H9 (cell line): ENCODE measurements around the gene COX6B1. TPM values are rescaled to one million over a fixed set of nuclear protein-coding genes. Genes with fewer than 3 reads are reported as not detected.

Source experiments
- DNase-seq: peaks from one replicate; pipeline ENCODE4 v3.0.0-alpha.2; 2017
- H2AFZ ChIP-seq: one replicate; pipeline ENCODE4 v1.6.1; 2013; ENCODE audit warnings: mild to moderate bottlenecking, low read length, control low read depth, moderate library complexity
- H2AK5ac ChIP-seq: 2 replicates; pipeline ENCODE4 v1.6.1; 2013; ENCODE audit warnings: low read length, control low read depth, mixed read lengths; ENCODE audit not compliant: insufficient read length
- H2BK120ac ChIP-seq: one replicate; pipeline ENCODE4 v1.6.1; 2013; ENCODE audit warnings: low read depth, mild to moderate bottlenecking, low read length, control low read depth, inconsistent platforms; ENCODE audit not compliant: poor library complexity, severe bottlenecking
- H2BK12ac ChIP-seq: 2 replicates; pipeline ENCODE4 v1.6.1; 2013; ENCODE audit warnings: low read length, control low read depth, mixed read lengths, low read depth; ENCODE audit not compliant: insufficient read length
- H2BK15ac ChIP-seq: 2 replicates; pipeline ENCODE4 v1.6.1; 2013; ENCODE audit warnings: low read depth, low read length, control low read depth
- H2BK20ac ChIP-seq: one replicate; pipeline ENCODE4 v1.6.1; 2013; ENCODE audit warnings: low read depth, mild to moderate bottlenecking, low read length, control low read depth, inconsistent platforms; ENCODE audit not compliant: poor library complexity, severe bottlenecking
- H2BK5ac ChIP-seq: 2 replicates; pipeline ENCODE4 v1.6.1; 2013; ENCODE audit warnings: low read length, control low read depth, mixed read lengths; ENCODE audit not compliant: insufficient read length
- H3K14ac ChIP-seq: 2 replicates; pipeline ENCODE4 v1.6.1; 2013; ENCODE audit warnings: low read length, control low read depth; ENCODE audit not compliant: insufficient read depth
- H3K18ac ChIP-seq: 2 replicates; pipeline ENCODE4 v1.6.1; 2013; ENCODE audit warnings: low read depth, mild to moderate bottlenecking, mixed read lengths, low read length, control low read depth; ENCODE audit not compliant: insufficient read length
- H3K23ac ChIP-seq: 2 replicates; pipeline ENCODE4 v1.6.1; 2013; ENCODE audit warnings: low read length, control low read depth, mixed read lengths, low read depth; ENCODE audit not compliant: insufficient read length
- H3K23me2 ChIP-seq: 2 replicates; pipeline ENCODE4 v1.6.1; 2013; ENCODE audit warnings: low read depth, mild to moderate bottlenecking, mixed read lengths, low read length, control low read depth; ENCODE audit not compliant: insufficient read length, poor library complexity, severe bottlenecking
- H3K27ac ChIP-seq: 2 replicates; pipeline ENCODE4 v1.5.1; 2013; ENCODE audit warnings: low read length, control low read depth, mixed read lengths, low read depth; ENCODE audit not compliant: insufficient read length
- H3K27me3 ChIP-seq: 2 replicates; pipeline ENCODE4 v1.6.1; 2013; ENCODE audit warnings: low read length, control low read depth, inconsistent platforms; ENCODE audit not compliant: insufficient read depth
- H3K4ac ChIP-seq: 2 replicates; pipeline ENCODE4 v1.6.1; 2013; ENCODE audit warnings: low read depth, mild to moderate bottlenecking, control low read depth, inconsistent platforms, low read length, moderate library complexity
- H3K4me1 ChIP-seq: 2 replicates; pipeline ENCODE4 v1.6.1; 2013; ENCODE audit warnings: low read length, control low read depth, inconsistent platforms; ENCODE audit not compliant: insufficient read depth
- H3K4me2 ChIP-seq: 2 replicates; pipeline ENCODE4 v1.6.1; 2013; ENCODE audit warnings: low read length, control low read depth, mixed read lengths; ENCODE audit not compliant: insufficient read length, insufficient read depth
- H3K56ac ChIP-seq: 2 replicates; pipeline ENCODE4 v1.6.1; 2013; ENCODE audit warnings: low read depth, mild to moderate bottlenecking, mixed read lengths, low read length, control low read depth; ENCODE audit not compliant: insufficient read length
- H3K79me1 ChIP-seq: 2 replicates; pipeline ENCODE4 v1.6.1; 2013; ENCODE audit warnings: low read depth, mild to moderate bottlenecking, moderate library complexity, low read length, control low read depth, inconsistent platforms; ENCODE audit not compliant: insufficient read depth, poor library complexity, severe bottlenecking
- H3K79me2 ChIP-seq: 2 replicates; pipeline ENCODE4 v1.6.1; 2013; ENCODE audit warnings: low read length, control low read depth, inconsistent platforms; ENCODE audit not compliant: insufficient read depth
- H3K9ac ChIP-seq: 2 replicates; pipeline ENCODE4 v1.6.1; 2013; ENCODE audit warnings: low read length, control low read depth, mixed read lengths; ENCODE audit not compliant: insufficient read length; ENCODE audit errors: extremely low read depth
- H3K9me3 ChIP-seq: one replicate; pipeline ENCODE4 v1.6.1; 2013; ENCODE audit warnings: low read depth, low read length, inconsistent platforms; ENCODE audit not compliant: control insufficient read depth
- H3T11ph ChIP-seq: one replicate; pipeline ENCODE4 v1.6.1; 2013; ENCODE audit warnings: mild to moderate bottlenecking, low read length, control low read depth, inconsistent platforms
- H4K20me1 ChIP-seq: one replicate; pipeline ENCODE4 v1.6.1; 2013; ENCODE audit not compliant: control insufficient read depth, insufficient read length, insufficient read depth
- H4K5ac ChIP-seq: 2 replicates; pipeline ENCODE4 v1.6.1; 2013; ENCODE audit warnings: low read depth, mild to moderate bottlenecking, mixed read lengths, low read length, control low read depth; ENCODE audit not compliant: insufficient read length
- H4K8ac ChIP-seq: replicated peaks from 2 replicates; pipeline ENCODE4 v1.6.1; 2013; ENCODE audit warnings: low read length, control low read depth, mixed read lengths, low read depth; ENCODE audit not compliant: insufficient read length
- H4K91ac ChIP-seq: 2 replicates; pipeline ENCODE4 v1.6.1; 2013; ENCODE audit warnings: low read depth, mild to moderate bottlenecking, moderate library complexity, mixed read lengths, low read length, control low read depth; ENCODE audit not compliant: insufficient read length
- H3K27ac Mint-ChIP-seq, 3 experiments: 2 replicates in 2 of 3; 3 replicates in 1 of 3; pipeline ENCODE4 v1.8.0; 2020 to 2021; ENCODE audit warnings: mixed read lengths in 3 of 3, mild to moderate bottlenecking in 1 of 3, moderate library complexity in 1 of 3
- H3K27me3 Mint-ChIP-seq: 2 replicates; pipeline ENCODE4 v1.8.0; 2021; ENCODE audit warnings: low read depth, mild to moderate bottlenecking, moderate library complexity, mixed read lengths
- H3K36me3 Mint-ChIP-seq, 3 experiments: 2 replicates in 2 of 3; 3 replicates in 1 of 3; pipeline ENCODE4 v1.8.0; 2020 to 2021; ENCODE audit warnings: low read depth in 3 of 3, mixed read lengths in 3 of 3; ENCODE audit not compliant: insufficient read depth in 1 of 3
- H3K4me1 Mint-ChIP-seq, 2 experiments: 2 replicates each; pipeline ENCODE4 v1.8.0; 2020; ENCODE audit warnings: mixed read lengths in 2 of 2
- H3K4me3 Mint-ChIP-seq, 2 experiments: 2 replicates in 1 of 2; 3 replicates in 1 of 2; pipeline ENCODE4 v1.8.0; 2020 to 2021; ENCODE audit warnings: mild to moderate bottlenecking in 2 of 2, mixed read lengths in 2 of 2, moderate library complexity in 1 of 2
- H3K9me3 Mint-ChIP-seq, 2 experiments: 2 replicates in 1 of 2; 3 replicates in 1 of 2; pipeline ENCODE4 v1.8.0; 2020; ENCODE audit warnings: mild to moderate bottlenecking in 2 of 2, mixed read lengths in 2 of 2, moderate library complexity in 1 of 2
- CTCF ChIP-seq: fragments of 200-600 bp; sonication (generic); conservative IDR thresholded peaks from 3 replicates; pipeline ENCODE4 v1.8.0; 2021; ENCODE audit warnings: antibody characterized with exemption, mild to moderate bottlenecking
- WGBS: extraction: QIAGEN DNeasy Blood & Tissue Kit; methylation state at CpG from one replicate; pipeline ENCODE4 v1.1.7; 2013; ENCODE audit warnings: missing lambda C conversion rate, low lambda C conversion rate, mixed read lengths; ENCODE audit not compliant: insufficient read length; ENCODE audit errors: extremely low coverage; 5-methylcytosine and 5-hydroxymethylcytosine counted together
- total RNA-seq: library from RNA; stranded (reverse); gene quantifications from 2 replicates; pipeline ENCODE4 v1.2.1, GENCODE V29; 2021

The COX6B1 gene
- total RNA-seq, 1 experiment from 2014 or later: 432 TPM

GRCh38 chr19:35628264-35628564 lies 19.9 kb upstream of the COX6B1 start:
- no peak overlapping the region for H2BK5ac ChIP-seq
- no peak overlapping the region for H3K27ac ChIP-seq
- no peak overlapping the region; the same call in 1 of the 2 replicates for H3K14ac ChIP-seq
- H4K20me1 ChIP-seq: no peaks in the 10 kb centered on the region
- H3K4me2 ChIP-seq: peak overlapping the region; percentile 83
- no peak for DNase-seq
- H2AK5ac ChIP-seq: no peak overlapping the region
- peaks cover 5 to 8% of the 10 kb centered on the region in 2 experiments for H3K4me1 Mint-ChIP-seq
- no peak for TF ChIP-seq CTCF
- no CpG with 5 or more reads among the region's 9 CpGs for WGBS
- H3K4me1 ChIP-seq: peaks cover 2% of the 10 kb centered on the region; the same call in 1 of the 2 replicates
- H3K27me3 ChIP-seq: no peaks in the 10 kb centered on the region
- H4K5ac ChIP-seq: no peak overlapping the region
- H3K4me3 Mint-ChIP-seq: peak overlapping the region; percentile 96
- no peak overlapping the region for H2BK20ac ChIP-seq
- H3K36me3 Mint-ChIP-seq: peaks cover 18 to 32% (median 29%) of the 10 kb centered on the region in 3 experiments
- no peak overlapping the region for H4K8ac ChIP-seq
- peaks cover 2% of the 10 kb centered on the region; the same call in 1 of the 2 replicates for H3K27me3 Mint-ChIP-seq
- H3K18ac ChIP-seq: no peak overlapping the region
- H3K79me2 ChIP-seq: no peaks in the 10 kb centered on the region; the same call in 1 of the 2 replicates
- peak overlapping the region; percentile 43 for H3K9ac ChIP-seq
- H2BK12ac ChIP-seq: no peak overlapping the region
- H3K56ac ChIP-seq: no peak overlapping the region
- peaks cover 3% of the 10 kb centered on the region for H3K23me2 ChIP-seq
- H3K27ac Mint-ChIP-seq: peak overlapping the region; percentile 81 to 98 (median 94); a peak in 5 of 7 replicates
- no peak overlapping the region for H3T11ph ChIP-seq
- no peak overlapping the region for H2AFZ ChIP-seq
- no peaks in the 10 kb centered on the region for H3K9me3 ChIP-seq
- no peak overlapping the region for H2BK120ac ChIP-seq
- H3K23ac ChIP-seq: no peak overlapping the region
- H3K79me1 ChIP-seq: no peaks in the 10 kb centered on the region
- H2BK15ac ChIP-seq: no peak overlapping the region
- no peak overlapping the region for H3K4ac ChIP-seq
- no peaks in the 10 kb centered on the region for H3K9me3 Mint-ChIP-seq
- H4K91ac ChIP-seq: no peak overlapping the region
